K562 treated with DMSO at 1 percent for 24 hours (cell line): Measurements from ENCODE around the gene TREH. TPM values are rescaled to one million over a fixed set of nuclear protein-coding genes. Genes with fewer than 3 reads are reported as not detected.

Experiments
- total RNA-seq: library from RNA; unstranded; fragments of 300-600 nt; gene quantifications from 2 replicates; pipeline ENCODE4 v1.2.3, GENCODE V29; 2022; ENCODE audit warnings: low read depth; ENCODE audit not compliant: insufficient read depth

TREH gene, protein sequence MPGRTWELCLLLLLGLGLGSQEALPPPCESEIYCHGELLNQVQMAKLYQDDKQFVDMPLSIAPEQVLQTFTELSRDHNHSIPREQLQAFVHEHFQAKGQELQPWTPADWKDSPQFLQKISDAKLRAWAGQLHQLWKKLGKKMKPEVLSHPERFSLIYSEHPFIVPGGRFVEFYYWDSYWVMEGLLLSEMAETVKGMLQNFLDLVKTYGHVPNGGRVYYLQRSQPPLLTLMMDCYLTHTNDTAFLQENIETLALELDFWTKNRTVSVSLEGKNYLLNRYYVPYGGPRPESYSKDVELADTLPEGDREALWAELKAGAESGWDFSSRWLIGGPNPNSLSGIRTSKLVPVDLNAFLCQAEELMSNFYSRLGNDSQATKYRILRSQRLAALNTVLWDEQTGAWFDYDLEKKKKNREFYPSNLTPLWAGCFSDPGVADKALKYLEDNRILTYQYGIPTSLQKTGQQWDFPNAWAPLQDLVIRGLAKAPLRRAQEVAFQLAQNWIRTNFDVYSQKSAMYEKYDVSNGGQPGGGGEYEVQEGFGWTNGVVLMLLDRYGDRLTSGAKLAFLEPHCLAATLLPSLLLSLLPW
- total RNA-seq = not detected in 2 replicates

DNA sequence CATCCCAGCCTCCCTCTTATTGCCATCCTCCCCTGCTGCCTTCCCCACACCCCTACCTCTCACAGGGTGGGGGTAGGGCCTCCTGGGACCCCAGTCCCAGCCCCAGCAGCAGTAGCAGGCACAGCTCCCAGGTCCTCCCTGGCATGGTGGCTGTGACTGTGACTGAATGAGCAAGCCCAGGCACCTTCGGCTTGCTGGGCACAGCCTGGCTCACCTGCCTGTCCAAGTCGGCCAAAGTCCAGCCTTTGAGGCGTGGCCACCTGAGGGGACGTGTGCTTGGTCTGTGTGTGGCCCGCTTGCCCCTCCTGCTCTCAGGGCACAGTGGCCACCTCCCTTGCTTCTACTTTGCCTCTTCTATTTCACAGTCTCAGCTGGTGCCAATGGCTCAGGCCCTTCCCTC lies at the start of gene TREH:
Gene TREH, minus strand, starts transcription at position 168 of the 400 bp plus-strand sequence. Its CDS starts 23 bp downstream, at position 145.

DNA sequence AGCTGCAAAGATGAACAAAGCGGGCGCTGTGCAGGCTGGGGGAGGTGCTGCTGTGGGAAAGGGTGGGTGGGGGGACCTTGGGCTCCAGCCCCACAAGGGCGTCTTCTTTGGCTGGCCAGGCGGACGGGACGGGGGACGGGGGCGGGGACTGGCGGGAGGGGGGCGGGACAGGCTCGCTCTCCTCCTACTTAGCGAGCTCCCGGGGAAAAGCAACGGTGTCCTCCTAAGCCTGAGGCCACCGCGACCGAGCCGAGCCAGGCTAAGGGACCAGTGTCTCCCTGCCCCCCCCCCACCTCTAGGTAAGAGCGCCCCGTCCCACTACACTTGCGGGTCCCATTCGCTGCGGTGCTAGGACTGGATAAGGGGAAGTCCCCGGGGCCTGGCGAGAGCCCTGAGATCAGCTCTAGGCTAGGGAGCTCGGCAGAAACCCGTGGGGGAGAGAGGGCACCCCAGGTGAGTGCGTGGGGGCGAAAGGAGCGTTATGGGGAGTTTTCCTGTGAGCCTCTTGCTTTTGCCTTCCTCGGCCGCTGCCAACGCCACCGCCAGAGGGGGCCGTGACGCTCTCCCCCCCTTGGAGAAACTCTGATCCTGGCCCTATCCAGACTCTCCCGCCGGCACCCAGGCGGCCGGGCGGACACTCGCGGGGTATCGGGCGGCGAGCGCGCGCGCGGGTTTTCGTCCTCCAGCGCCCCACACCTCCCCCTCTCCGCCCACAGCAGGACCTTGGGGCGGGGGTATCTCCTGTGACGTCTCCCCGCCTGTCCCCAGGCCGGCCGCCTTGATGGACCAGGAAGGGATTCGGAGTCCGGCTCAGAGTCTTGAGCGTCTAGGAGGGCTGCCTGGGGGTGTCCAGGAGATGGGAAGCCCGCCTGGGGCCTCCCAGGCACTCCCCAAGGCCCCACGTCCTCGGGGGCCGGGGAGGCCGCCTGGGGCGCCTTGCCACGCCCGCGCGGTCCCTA lies 71.8 kb downstream of the TREH start, which contains the start of gene PHLDB1:
Gene PHLDB1, plus strand, starts transcription at position 215 of the 959 bp plus-strand sequence. CDS start 6,222 bp downstream, outside the sequence.

Other genes with a start within 250 kb of the TREH start
- 17.9 and 18.5 TPM in 2 replicates for gene KMT2A, start 243.2 kb downstream of the TREH start, total RNA-seq
- gene TTC36, start 152.2 kb downstream of the TREH start, total RNA-seq = 3.9 and 5.3 TPM in 2 replicates
- 11.7 and 17.1 TPM in 2 replicates for gene TMEM25, start 148.5 kb downstream of the TREH start, total RNA-seq
- gene IFT46, start 113.7 kb downstream of the TREH start, total RNA-seq = 20.9 and 21.6 TPM in 2 replicates
- gene ARCN1, start 107.2 kb downstream of the TREH start, total RNA-seq = 98.4 and 105 TPM in 2 replicates
- 34.6 and 35.9 TPM in 2 replicates for gene PHLDB1, start 72.0 kb downstream of the TREH start, total RNA-seq
- gene DDX6, start 111.5 kb upstream of the TREH start, total RNA-seq = 20.9 and 21.9 TPM in 2 replicates
- not detected in 2 replicates for gene CXCR5, start 204.2 kb upstream of the TREH start, total RNA-seq
- gene BCL9L, start 246.3 kb upstream of the TREH start, total RNA-seq = 14.4 and 16.6 TPM in 2 replicates